HepG2 (cell line): ENCODE results near the gene C19orf33. TPM values are rescaled to one million over a fixed set of nuclear protein-coding genes. Genes with fewer than 3 reads are reported as not detected.

ENCODE experiments used
- DPF2 ChIP-seq: sonication (generic); formaldehyde crosslinking; IDR thresholded peaks from 2 replicates; pipeline ENCODE4 v1.4.0; 2020; ENCODE audit warnings: mild to moderate bottlenecking, low read depth, missing genetic modification reagents, borderline replicate concordance
- GABPA ChIP-seq, 2 experiments: IDR thresholded peaks; 2 replicates each; pipeline ENCODE4 v1.6.1; 2011 to 2016; ENCODE audit warnings: low read depth in 2 of 2, low read length in 1 of 2, missing biosample characterization in 1 of 2, missing genetic modification characterization in 1 of 2
- HNRNPH1 ChIP-seq: fragments of 200-400 bp; formaldehyde crosslinking; optimal IDR thresholded peaks from 2 replicates; pipeline ENCODE3; 2017; ENCODE audit warnings: mild to moderate bottlenecking, low read depth, low read length
- IKZF4 ChIP-seq: sonication (generic); formaldehyde crosslinking; IDR thresholded peaks from 2 replicates; pipeline ENCODE4 v1.5.1; 2020; ENCODE audit warnings: borderline replicate concordance, mild to moderate bottlenecking, low read depth, missing genetic modification reagents; ENCODE audit errors: not compliant biosample characterization
- KDM5B ChIP-seq: sonication (generic); formaldehyde crosslinking; IDR thresholded peaks from 2 replicates; pipeline ENCODE4 v1.4.0; 2020; ENCODE audit warnings: missing genetic modification reagents, mild to moderate bottlenecking, borderline replicate concordance
- MLLT10 ChIP-seq: sonication (generic); formaldehyde crosslinking; IDR thresholded peaks from 2 replicates; pipeline ENCODE4 v1.4.0; 2020; ENCODE audit warnings: missing genetic modification reagents
- NONO ChIP-seq, 2 experiments: fragments of 450-650 bp in 1 of 2; sonication (generic) in 1 of 2; formaldehyde crosslinking in 1 of 2; IDR thresholded peaks in 1 of 2; conservative IDR thresholded peaks in 1 of 2; 2 replicates each; pipeline versions ENCODE4 v1.6.1 to v1.8.0; 2017 to 2022; ENCODE audit warnings: mild to moderate bottlenecking in 1 of 2, missing genetic modification reagents in 1 of 2, moderate library complexity in 1 of 2
- NR2F6 ChIP-seq, 2 experiments: IDR thresholded peaks; 2 replicates each; pipeline ENCODE4 v1.6.1; 2016; ENCODE audit warnings: antibody characterized with exemption in 1 of 2, mild to moderate bottlenecking in 1 of 2
- PHB2 ChIP-seq: fragments of 450-650 bp; IDR thresholded peaks from 2 replicates; pipeline ENCODE4 v1.6.1; 2018; ENCODE audit not compliant: partially characterized antibody
- POLR2AphosphoS5 ChIP-seq: IDR thresholded peaks from 2 replicates; pipeline ENCODE4 v1.6.1; 2012; ENCODE audit warnings: low read depth, low read length
- SPEN ChIP-seq: sonication (generic); formaldehyde crosslinking; IDR thresholded peaks from 2 replicates; pipeline ENCODE4 v1.5.1; 2020; ENCODE audit warnings: low read depth, mild to moderate bottlenecking, missing genetic modification reagents
- SSRP1 ChIP-seq: IDR thresholded peaks from 2 replicates; pipeline ENCODE4 v1.6.1; 2016; ENCODE audit warnings: control low read depth
- TP53 ChIP-seq: sonication (generic); formaldehyde crosslinking; conservative IDR thresholded peaks from 2 replicates; pipeline ENCODE4 v1.4.0; 2020; ENCODE audit warnings: missing genetic modification reagents
- ZFP36L2 ChIP-seq: sonication (generic); formaldehyde crosslinking; IDR thresholded peaks from 2 replicates; pipeline ENCODE4 v1.4.0; 2020; ENCODE audit warnings: missing genetic modification reagents
- ZNF224 ChIP-seq: sonication (generic); formaldehyde crosslinking; IDR thresholded peaks from 2 replicates; pipeline ENCODE4 v1.5.0; 2020; ENCODE audit warnings: mild to moderate bottlenecking, missing genetic modification reagents
- ZNF234 ChIP-seq: sonication (generic); formaldehyde crosslinking; conservative IDR thresholded peaks from 2 replicates; pipeline ENCODE4 v1.5.1; 2020; ENCODE audit warnings: mild to moderate bottlenecking, missing genetic modification reagents
- ZNF350 ChIP-seq: sonication (generic); formaldehyde crosslinking; IDR thresholded peaks from 2 replicates; pipeline ENCODE4 v1.4.0; 2020; ENCODE audit warnings: mild to moderate bottlenecking, low read depth, missing genetic modification reagents, borderline replicate concordance
- ZNF446 ChIP-seq: sonication (generic); formaldehyde crosslinking; IDR thresholded peaks from 2 replicates; pipeline ENCODE4 v1.5.0; 2020; ENCODE audit warnings: mild to moderate bottlenecking, missing genetic modification reagents
- ZNF589 ChIP-seq: sonication (generic); formaldehyde crosslinking; conservative IDR thresholded peaks from 2 replicates; pipeline ENCODE4 v1.8.0; 2022; ENCODE audit warnings: mild to moderate bottlenecking, moderate library complexity, missing genetic modification reagents
- ZNF841 ChIP-seq: sonication (generic); formaldehyde crosslinking; IDR thresholded peaks from 2 replicates; pipeline ENCODE4 v1.8.1; 2023; ENCODE audit warnings: missing genetic modification reagents, borderline replicate concordance
- ZSCAN21 ChIP-seq: sonication (generic); formaldehyde crosslinking; IDR thresholded peaks from 2 replicates; pipeline ENCODE4 v1.8.0; 2022; ENCODE audit warnings: mild to moderate bottlenecking, missing genetic modification reagents, moderate library complexity, borderline replicate concordance
- polyA plus RNA-seq, 8 experiments: library from polyadenylated mRNA; depleted of rRNA in 3 of 8; stranded (reverse) in 7 of 8; unstranded in 1 of 8; fragments of >200 nt; fragmentation: Illumina TruSeq in 4 of 8; extraction: Trizol in 4 of 8; gene quantifications; 2 replicates each; pipeline versions ENCODE4 v1.2.1 to v1.2.3, GENCODE V29; 2011 to 2016; ENCODE audit warnings: low read depth in 4 of 8, missing spikeins in 1 of 8, mixed read lengths in 1 of 8; ENCODE audit not compliant: insufficient read depth in 1 of 8
- total RNA-seq, 5 experiments: library from RNA; depleted of rRNA; stranded (reverse); fragments of >200 nt; fragmentation: Illumina TruSeq; extraction: Trizol; gene quantifications; 2 replicates each; pipeline ENCODE4 v1.2.3, GENCODE V29; 2016; ENCODE audit warnings: low read depth in 1 of 5
- TF ChIP-seq, protein P1 (sequence below): sonication (generic); formaldehyde crosslinking; IDR thresholded peaks from 2 replicates; pipeline ENCODE4 v1.8.0; 2022; ENCODE audit warnings: missing genetic modification reagents, mild to moderate bottlenecking, borderline replicate concordance
- TF ChIP-seq, protein P2 (sequence below), 2 experiments: sonication (generic) in 1 of 2; formaldehyde crosslinking in 1 of 2; IDR thresholded peaks; 2 replicates each; pipeline versions ENCODE4 v1.6.1 to v1.9.0; 2014 to 2022; ENCODE audit warnings: antibody characterized with exemption in 1 of 2, borderline replicate concordance in 1 of 2, inconsistent platforms in 1 of 2, low read depth in 1 of 2, missing genetic modification reagents in 1 of 2

The C19orf33 gene
- total and polyA plus RNA-seq, 2 of the 13 experiments (the other 11 are each of a cell fraction or from before 2014, with no cell fraction given), result 2.5 to 3.3 TPM

DNA sequence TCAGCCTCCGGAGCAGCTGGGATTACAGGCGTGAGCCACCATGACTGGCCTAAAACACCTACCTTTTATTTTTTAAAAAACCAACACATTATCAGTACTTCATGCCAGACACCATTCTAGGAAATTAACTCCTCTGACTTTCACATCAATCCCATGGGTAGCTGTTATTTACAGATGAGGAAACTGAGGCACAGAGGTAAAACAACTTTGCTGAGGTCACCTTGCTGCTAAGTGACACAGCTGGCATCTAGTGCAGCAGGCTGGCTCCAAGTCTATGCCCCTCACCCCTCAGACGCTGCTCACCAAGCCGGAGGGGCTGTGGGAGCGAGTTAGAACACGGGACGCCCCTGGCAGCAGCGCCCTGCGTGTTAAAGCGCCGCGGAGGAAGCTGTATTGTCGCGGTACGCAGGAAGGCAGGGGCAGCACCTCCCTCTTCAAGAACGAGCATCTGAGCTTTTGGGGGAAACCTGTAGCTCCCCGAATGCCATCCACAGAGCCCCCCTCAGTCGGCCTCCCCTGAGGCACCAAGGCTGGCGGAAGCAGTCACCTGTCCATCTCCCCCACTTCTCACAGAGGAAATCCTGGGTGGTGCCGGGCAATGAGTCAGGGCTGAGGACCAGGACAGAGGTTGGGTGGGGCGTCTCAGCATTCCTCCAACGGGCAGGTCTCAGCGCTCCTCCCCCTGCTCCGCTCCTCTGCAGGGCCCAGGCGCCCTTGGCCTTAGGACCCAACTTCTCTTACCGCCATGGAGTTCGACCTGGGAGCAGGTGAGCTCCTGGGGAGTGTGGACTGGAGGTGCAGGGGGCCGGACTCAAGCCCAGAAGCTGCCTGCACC, at the start of gene C19orf33 (continued):
- TF ChIP-seq GABPA (IDR thresholded peaks at IDR 0.05; ENCODE audit: low read depth, low read length) (no peak), GABPA (CRISPR knock-in tag; IDR thresholded peaks at IDR 0.05; ENCODE audit: low read depth) (no peak), NR2F6 (IDR thresholded peaks at IDR 0.05) (no peak), NR2F6 (CRISPR knock-in tag; IDR thresholded peaks at IDR 0.05) (no peak), ZNF224 (CRISPR knock-in tag) (no peak), ZNF589 (CRISPR knock-in tag) (no peak), DPF2 (CRISPR knock-in tag) (no peak), ZNF841 (CRISPR knock-in tag) (no peak), KDM5B (CRISPR knock-in tag) (no peak), ZSCAN21 (CRISPR knock-in tag) (no peak), ZNF234 (no peak), HNRNPH1 (no peak), SPEN (CRISPR knock-in tag) (no peak), PHB2 (no peak), POLR2AphosphoS5 (no peak), ZNF350 (CRISPR knock-in tag) (no peak), SSRP1 (CRISPR knock-in tag) (no peak), IKZF4 (CRISPR knock-in tag) (no peak), ZFP36L2 (CRISPR knock-in tag) (no peak), TP53 (no peak), MLLT10 (CRISPR knock-in tag) (no peak), NONO (IDR thresholded peaks at IDR 0.05) (no peak), NONO (CRISPR knock-in tag; conservative IDR thresholded peaks at IDR 0.05) (no peak), ZNF446 (CRISPR knock-in tag) (no peak)
- TF ChIP-seq, protein P1, sequence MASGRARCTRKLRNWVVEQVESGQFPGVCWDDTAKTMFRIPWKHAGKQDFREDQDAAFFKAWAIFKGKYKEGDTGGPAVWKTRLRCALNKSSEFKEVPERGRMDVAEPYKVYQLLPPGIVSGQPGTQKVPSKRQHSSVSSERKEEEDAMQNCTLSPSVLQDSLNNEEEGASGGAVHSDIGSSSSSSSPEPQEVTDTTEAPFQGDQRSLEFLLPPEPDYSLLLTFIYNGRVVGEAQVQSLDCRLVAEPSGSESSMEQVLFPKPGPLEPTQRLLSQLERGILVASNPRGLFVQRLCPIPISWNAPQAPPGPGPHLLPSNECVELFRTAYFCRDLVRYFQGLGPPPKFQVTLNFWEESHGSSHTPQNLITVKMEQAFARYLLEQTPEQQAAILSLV (CRISPR knock-in tag), result no peak
- TF ChIP-seq, protein P2, sequence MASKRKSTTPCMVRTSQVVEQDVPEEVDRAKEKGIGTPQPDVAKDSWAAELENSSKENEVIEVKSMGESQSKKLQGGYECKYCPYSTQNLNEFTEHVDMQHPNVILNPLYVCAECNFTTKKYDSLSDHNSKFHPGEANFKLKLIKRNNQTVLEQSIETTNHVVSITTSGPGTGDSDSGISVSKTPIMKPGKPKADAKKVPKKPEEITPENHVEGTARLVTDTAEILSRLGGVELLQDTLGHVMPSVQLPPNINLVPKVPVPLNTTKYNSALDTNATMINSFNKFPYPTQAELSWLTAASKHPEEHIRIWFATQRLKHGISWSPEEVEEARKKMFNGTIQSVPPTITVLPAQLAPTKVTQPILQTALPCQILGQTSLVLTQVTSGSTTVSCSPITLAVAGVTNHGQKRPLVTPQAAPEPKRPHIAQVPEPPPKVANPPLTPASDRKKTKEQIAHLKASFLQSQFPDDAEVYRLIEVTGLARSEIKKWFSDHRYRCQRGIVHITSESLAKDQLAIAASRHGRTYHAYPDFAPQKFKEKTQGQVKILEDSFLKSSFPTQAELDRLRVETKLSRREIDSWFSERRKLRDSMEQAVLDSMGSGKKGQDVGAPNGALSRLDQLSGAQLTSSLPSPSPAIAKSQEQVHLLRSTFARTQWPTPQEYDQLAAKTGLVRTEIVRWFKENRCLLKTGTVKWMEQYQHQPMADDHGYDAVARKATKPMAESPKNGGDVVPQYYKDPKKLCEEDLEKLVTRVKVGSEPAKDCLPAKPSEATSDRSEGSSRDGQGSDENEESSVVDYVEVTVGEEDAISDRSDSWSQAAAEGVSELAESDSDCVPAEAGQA (IDR thresholded peaks at IDR 0.05; ENCODE audit: low read depth), result no peak
- TF ChIP-seq, protein P2 (CRISPR knock-in tag; IDR thresholded peaks at IDR 0.05; ENCODE audit: borderline replicate concordance), result no peak
